Measurements from ENCODE around the gene ARRB2. TPM values are rescaled to one million over a fixed set of nuclear protein-coding genes. Genes with fewer than 3 reads are reported as not detected.

Gene ARRB2
- polyA plus RNA-seq, 1 of the 3 experiments (the other 2 are of a cell fraction): 24.6 TPM

GRCh38 chr17:4719684-4720221 lies 9.3 kb downstream of the ARRB2 start:
- H3K27me3 ChIP-seq (ENCODE audit: insufficient read depth): no peaks in the 10 kb centered on the region
- no peaks in the 10 kb centered on the region for H4K20me1 ChIP-seq (ENCODE audit: insufficient read depth)
- DNase-seq: no peak
- H3K79me2 ChIP-seq (ENCODE audit: insufficient read depth): no peaks in the 10 kb centered on the region
- H3F3A ChIP-seq (replicated peaks; ENCODE audit: insufficient read depth): peaks cover 5% of the 10 kb centered on the region
- H2AFZ ChIP-seq (ENCODE audit: low read depth): no peak overlapping the region
- WGBS (ENCODE audit: low lambda C conversion rate): 71% methylated on average over 13 of the region's 15 CpGs
- no peaks in the 10 kb centered on the region for H3K4me1 ChIP-seq (ENCODE audit: control insufficient read depth in 1 of 2, insufficient read depth in 2 of 2, low read depth in 1 of 2, low read length in 1 of 2)
- CTCF ChIA-PET: no interaction called here
- H3K9me3 ChIP-seq: no peaks in the 10 kb centered on the region
- H3K9ac ChIP-seq: no peak overlapping the region
- H3K4me2 ChIP-seq: no peak overlapping the region
- TF ChIP-seq JUND (IDR thresholded peaks at IDR 0.05): no peak
- no peak for TF ChIP-seq ZBTB33 (IDR thresholded peaks at IDR 0.05; ENCODE audit: borderline replicate concordance, low read depth)
- no peak for TF ChIP-seq EP300 (IDR thresholded peaks at IDR 0.05; ENCODE audit: borderline replicate concordance in 1 of 2, low read depth in 1 of 2, low read length in 1 of 2)
- TF ChIP-seq MXI1 (IDR thresholded peaks at IDR 0.05; ENCODE audit: low read depth, low read length): no peak
- no peak for TF ChIP-seq EZH2phosphoT487 (IDR thresholded peaks at IDR 0.05; ENCODE audit: borderline replicate concordance, low read depth)
- no peak for TF ChIP-seq CHD2 (IDR thresholded peaks at IDR 0.05; ENCODE audit: low read length, partially characterized antibody)
- TF ChIP-seq POLR2AphosphoS5 (IDR thresholded peaks at IDR 0.05; ENCODE audit: low read depth, low read length): no peak
- no peak for TF ChIP-seq USF1 (IDR thresholded peaks at IDR 0.05; ENCODE audit: borderline replicate concordance, low read depth)
- no peak for TF ChIP-seq SIN3A (IDR thresholded peaks at IDR 0.05; ENCODE audit: borderline replicate concordance, low read depth, low read length)
- no peak for TF ChIP-seq RAD21 (IDR thresholded peaks at IDR 0.05; ENCODE audit: low read length)
- TF ChIP-seq YY1 (IDR thresholded peaks at IDR 0.05; ENCODE audit: low read depth): no peak
- no peak for TF ChIP-seq GATA2 (CRISPR knock-in tag; IDR thresholded peaks at IDR 0.05)
- no peak for TF ChIP-seq SMC3 (IDR thresholded peaks at IDR 0.05; ENCODE audit: low read depth, low read length)
- H3K36me3 ChIP-seq (replicated peaks in 1 of 2; ENCODE audit: control insufficient read depth in 1 of 2, insufficient read depth in 2 of 2, low read length in 1 of 2): peaks cover 0 to 4% of the 10 kb centered on the region in 2 experiments
- no peak overlapping the region for H3K4me3 ChIP-seq (ENCODE audit: low read depth in 2 of 2, low read length in 1 of 2)
- POLR2A ChIA-PET: interaction anchor here (1.0 to 1.1 kb wide), 2 partner anchors 10 to 11 kb away, joined by 3 read pairs; partner anchors contain the start of genes ARRB2 and MED11
- no peak overlapping the region for H3K27ac ChIP-seq (ENCODE audit: low read depth in 2 of 2, low read length in 1 of 2)
- H3K9me2 ChIP-seq: no peaks in the 10 kb centered on the region

- no peaks in the 10 kb centered on the region for H3K9me2 ChIP-seq
- H4K20me1 ChIP-seq (ENCODE audit: insufficient read depth): no peaks in the 10 kb centered on the region
- H3K36me3 ChIP-seq (replicated peaks in 1 of 2; ENCODE audit: control insufficient read depth in 1 of 2, insufficient read depth in 2 of 2, low read length in 1 of 2): peaks cover 0 to 4% of the 10 kb centered on the region in 2 experiments
- H3K79me2 ChIP-seq (ENCODE audit: insufficient read depth): no peaks in the 10 kb centered on the region
- WGBS (ENCODE audit: low lambda C conversion rate): 86% methylated on average over 7 of the region's 7 CpGs
- H3K4me3 ChIP-seq (ENCODE audit: low read depth in 2 of 2, low read length in 1 of 2): no peak overlapping the region
- H3K27me3 ChIP-seq (ENCODE audit: insufficient read depth): no peaks in the 10 kb centered on the region
- H3K9me3 ChIP-seq: no peaks in the 10 kb centered on the region
- DNase-seq: no peak
- H3K27ac ChIP-seq (ENCODE audit: low read depth in 2 of 2, low read length in 1 of 2): no peak overlapping the region
- H3K9ac ChIP-seq: no peak overlapping the region
- H3K4me1 ChIP-seq (ENCODE audit: control insufficient read depth in 1 of 2, insufficient read depth in 2 of 2, low read depth in 1 of 2, low read length in 1 of 2): no peaks in the 10 kb centered on the region
- H3F3A ChIP-seq (replicated peaks; ENCODE audit: insufficient read depth): peaks cover 5% of the 10 kb centered on the region
- ChIA-PET POLR2A (interaction anchor here (1.0 kb wide), 1 partner anchor 11 kb away, joined by 3 read pairs; the partner anchor contains the start of gene ARRB2), CTCF (interaction anchor here (0.6 kb wide), 1 partner anchor 325 kb away, joined by 3 read pairs; no protein-coding TSS in a partner anchor)
- H2AFZ ChIP-seq (ENCODE audit: low read depth): no peak overlapping the region
- no peak overlapping the region for H3K4me2 ChIP-seq
- TF ChIP-seq YY1 (IDR thresholded peaks at IDR 0.05; ENCODE audit: low read depth) (no peak), ELF1 (IDR thresholded peaks at IDR 0.05) (no peak), USF1 (IDR thresholded peaks at IDR 0.05; ENCODE audit: borderline replicate concordance, low read depth) (no peak), TEAD4 (IDR thresholded peaks at IDR 0.05; ENCODE audit: borderline replicate concordance, insufficient read depth) (no peak), ZBTB33 (IDR thresholded peaks at IDR 0.05; ENCODE audit: borderline replicate concordance, low read depth) (no peak), FOXJ3 (CRISPR knock-in tag; IDR thresholded peaks at IDR 0.05) (no peak), NFIC (IDR thresholded peaks at IDR 0.05; ENCODE audit: borderline replicate concordance) (no peak), FOSL2 (IDR thresholded peaks at IDR 0.05; ENCODE audit: borderline replicate concordance, low read depth) (no peak), MAX (IDR thresholded peaks at IDR 0.05; ENCODE audit: low read depth) (no peak), SMC3 (IDR thresholded peaks at IDR 0.05; ENCODE audit: low read depth, low read length) (no peak), GATA2 (CRISPR knock-in tag; IDR thresholded peaks at IDR 0.05) (no peak), RFX5 (IDR thresholded peaks at IDR 0.05; ENCODE audit: low read length) (no peak), TCF12 (IDR thresholded peaks at IDR 0.05) (no peak), FOXM1 (IDR thresholded peaks at IDR 0.05; ENCODE audit: low read depth) (no peak), JUND (IDR thresholded peaks at IDR 0.05) (no peak), TAF1 (IDR thresholded peaks at IDR 0.05; ENCODE audit: borderline replicate concordance, low read depth, low read length) (no peak)
Observed at GRCh38 chr17:4720787-4721186, 10.4 kb downstream of the ARRB2 start.

Measured in SK-N-SH (cell line).